Measurements from ENCODE around the gene ARID2. TPM values are rescaled to one million over a fixed set of nuclear protein-coding genes. Genes with fewer than 3 reads are reported as not detected.

The ARID2 gene
- total RNA-seq, 6 donors from 2014 or later: 19.4 to 48.5 (median 27.0) TPM

- Histone ChIP-seq H3K4me3 (no peak overlapping the region), H3K9me3 (no peaks in the 10 kb centered on the region), H3K36me3 (no peaks in the 10 kb centered on the region), H3K4me1 (peaks cover 0 to 7% (median 0%) of the 10 kb centered on the region in 4 donors), H3K27me3 (no peaks in the 10 kb centered on the region), H3K27ac (no peak overlapping the region)
- ATAC-seq (ENCODE audit: low FRiP score in 2 of 2) (no peak), DNase-seq (no peak)
- TF ChIP-seq POLR2A (IDR thresholded peaks at IDR 0.05): no peak
- no peak for TF ChIP-seq EP300 (IDR thresholded peaks at IDR 0.05)
- TF ChIP-seq, protein P1, sequence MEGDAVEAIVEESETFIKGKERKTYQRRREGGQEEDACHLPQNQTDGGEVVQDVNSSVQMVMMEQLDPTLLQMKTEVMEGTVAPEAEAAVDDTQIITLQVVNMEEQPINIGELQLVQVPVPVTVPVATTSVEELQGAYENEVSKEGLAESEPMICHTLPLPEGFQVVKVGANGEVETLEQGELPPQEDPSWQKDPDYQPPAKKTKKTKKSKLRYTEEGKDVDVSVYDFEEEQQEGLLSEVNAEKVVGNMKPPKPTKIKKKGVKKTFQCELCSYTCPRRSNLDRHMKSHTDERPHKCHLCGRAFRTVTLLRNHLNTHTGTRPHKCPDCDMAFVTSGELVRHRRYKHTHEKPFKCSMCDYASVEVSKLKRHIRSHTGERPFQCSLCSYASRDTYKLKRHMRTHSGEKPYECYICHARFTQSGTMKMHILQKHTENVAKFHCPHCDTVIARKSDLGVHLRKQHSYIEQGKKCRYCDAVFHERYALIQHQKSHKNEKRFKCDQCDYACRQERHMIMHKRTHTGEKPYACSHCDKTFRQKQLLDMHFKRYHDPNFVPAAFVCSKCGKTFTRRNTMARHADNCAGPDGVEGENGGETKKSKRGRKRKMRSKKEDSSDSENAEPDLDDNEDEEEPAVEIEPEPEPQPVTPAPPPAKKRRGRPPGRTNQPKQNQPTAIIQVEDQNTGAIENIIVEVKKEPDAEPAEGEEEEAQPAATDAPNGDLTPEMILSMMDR (IDR thresholded peaks at IDR 0.05): no peak
- TF ChIP-seq POLR2AphosphoS5 (IDR thresholded peaks at IDR 0.05): no peak
Measured at GRCh38 chr12:45803111-45803510, 73.6 kb downstream of the ARID2 start.

DNA sequence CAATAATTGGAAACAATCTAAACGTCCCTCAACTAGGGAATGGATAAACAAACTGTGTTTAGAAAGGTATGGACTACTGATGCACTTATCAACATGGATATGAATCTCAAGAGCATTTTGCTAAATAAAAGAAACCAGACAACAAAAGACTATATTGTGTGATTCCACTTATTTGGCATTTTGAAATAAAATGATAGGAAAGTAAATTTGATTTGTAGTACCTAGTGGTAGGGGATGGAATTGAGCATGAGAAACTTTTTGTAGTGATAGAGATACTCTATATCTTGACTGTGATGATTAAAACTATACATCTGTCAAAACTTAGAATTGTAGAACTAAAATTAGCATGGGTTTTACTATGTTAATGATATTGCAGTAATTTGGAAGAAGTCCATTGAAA, 87.1 kb downstream of the ARID2 start:
- Histone ChIP-seq H3K4me3 (no peak overlapping the region), H3K36me3 (peaks cover 0 to 17% (median 0%) of the 10 kb centered on the region in 4 donors), H3K27ac (no peak overlapping the region), H3K4me1 (no peaks in the 10 kb centered on the region), H3K27me3 (no peaks in the 10 kb centered on the region), H3K9me3 (no peaks in the 10 kb centered on the region)
- TF ChIP-seq, protein P1 (IDR thresholded peaks at IDR 0.05): no peak
- TF ChIP-seq EP300 (IDR thresholded peaks at IDR 0.05) (no peak), POLR2A (IDR thresholded peaks at IDR 0.05) (no peak), POLR2AphosphoS5 (IDR thresholded peaks at IDR 0.05) (no peak)
- WGBS, 2 donors: 70 to 76% methylated on average over 1 of the region's 1 CpG
- ATAC-seq (ENCODE audit: low FRiP score in 2 of 2) (no peak), DNase-seq (no peak)

GRCh38 chr12:45827974-45828373, 98.5 kb downstream of the ARID2 start:
- Histone ChIP-seq H3K36me3 (peaks cover 0 to 21% (median 3%) of the 10 kb centered on the region in 4 donors), H3K27me3 (no peaks in the 10 kb centered on the region), H3K9me3 (no peaks in the 10 kb centered on the region), H3K27ac (no peak overlapping the region), H3K4me1 (no peaks in the 10 kb centered on the region), H3K4me3 (no peak overlapping the region)
- no peak for ATAC-seq (ENCODE audit: low FRiP score in 2 of 2)
- DNase-seq: no peak
- TF ChIP-seq, protein P1 (IDR thresholded peaks at IDR 0.05): no peak
- TF ChIP-seq EP300 (IDR thresholded peaks at IDR 0.05) (no peak), POLR2A (IDR thresholded peaks at IDR 0.05) (no peak), POLR2AphosphoS5 (IDR thresholded peaks at IDR 0.05) (no peak)
- WGBS, 2 donors: 73 to 78% methylated on average over 3 of the region's 3 CpGs

GRCh38 chr12:45828402-45828801, 98.9 kb downstream of the ARID2 start:
- DNase-seq (no peak), ATAC-seq (ENCODE audit: low FRiP score in 2 of 2) (no peak)
- Histone ChIP-seq H3K9me3 (no peaks in the 10 kb centered on the region), H3K27ac (no peak overlapping the region), H3K27me3 (no peaks in the 10 kb centered on the region), H3K4me1 (no peaks in the 10 kb centered on the region), H3K4me3 (no peak overlapping the region), H3K36me3 (peaks cover 0 to 17% (median 1%) of the 10 kb centered on the region in 4 donors)
- TF ChIP-seq EP300 (IDR thresholded peaks at IDR 0.05) (no peak), POLR2A (IDR thresholded peaks at IDR 0.05) (no peak), POLR2AphosphoS5 (IDR thresholded peaks at IDR 0.05) (no peak)
- TF ChIP-seq, protein P1 (IDR thresholded peaks at IDR 0.05): no peak
- WGBS, 2 donors: 65 to 77% methylated on average over 2 of the region's 2 CpGs

GRCh38 chr12:45831590-45831989, 102.1 kb downstream of the ARID2 start:
- no peak for TF ChIP-seq POLR2A (IDR thresholded peaks at IDR 0.05)
- TF ChIP-seq, protein P1 (IDR thresholded peaks at IDR 0.05): no peak
- no peak for TF ChIP-seq POLR2AphosphoS5 (IDR thresholded peaks at IDR 0.05)
- no peak for TF ChIP-seq EP300 (IDR thresholded peaks at IDR 0.05)

More at GRCh38 chr12:45831590-45831989, 102.1 kb downstream of the ARID2 start:
- Histone ChIP-seq H3K36me3 (peaks cover 0 to 11% (median 0%) of the 10 kb centered on the region in 4 donors), H3K9me3 (no peaks in the 10 kb centered on the region), H3K27me3 (no peaks in the 10 kb centered on the region), H3K27ac (no peak overlapping the region), H3K4me1 (no peaks in the 10 kb centered on the region), H3K4me3 (no peak overlapping the region)
- DNase-seq (no peak), ATAC-seq (ENCODE audit: low FRiP score in 2 of 2) (no peak)
- WGBS, 2 donors: 98% methylated on average over 2 of the region's 2 CpGs
